GM12875 (cell line): Measurements from ENCODE around the gene ALG6.
"Not testable (repeated sequence)": the region's sequence is repeated elsewhere in the genome, so short reads cannot be mapped to it uniquely, and the experiment has no call there.

Source experiments
- H3K4me3 ChIP-seq: one replicate; pipeline ENCODE4 v1.5.1; 2011; ENCODE audit warnings: low read depth, low read length, control low read depth
- CTCF ChIP-seq: IDR thresholded peaks from 2 replicates; pipeline ENCODE4 v1.5.1; 2011; ENCODE audit warnings: low read depth, mild to moderate bottlenecking, control low read depth, inconsistent platforms, low read length, moderate library complexity, borderline replicate concordance; ENCODE audit not compliant: insufficient read depth

Gene ALG6

GRCh38 chr1:63411066-63411465 lies 43.6 kb downstream of the ALG6 start:
- TF ChIP-seq CTCF, result no peak

DNA sequence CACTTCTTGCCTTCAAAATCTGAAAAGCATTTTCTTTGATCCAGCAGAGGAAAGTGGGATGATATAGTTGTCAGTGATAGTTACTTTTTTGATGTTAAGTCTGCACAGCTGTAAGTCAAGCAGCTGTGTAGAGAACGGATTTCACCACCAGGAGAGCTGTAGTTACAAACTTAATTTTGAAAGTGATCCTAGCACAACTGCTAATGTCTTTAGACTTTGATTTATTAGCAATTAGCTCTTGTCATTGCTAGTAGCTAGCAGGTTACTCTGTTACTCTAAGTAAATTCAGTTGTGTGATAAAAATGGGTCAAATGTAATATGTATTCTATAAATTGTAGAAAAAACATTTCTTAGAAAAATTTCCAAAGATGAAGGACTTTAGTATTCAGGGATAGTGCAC lies 46.0 kb downstream of the ALG6 start:
- H3K4me3 ChIP-seq, result no peak overlapping the region
- TF ChIP-seq CTCF, result no peak

More at GRCh38 chr1:63411066-63411465, 43.6 kb downstream of the ALG6 start:
- H3K4me3 ChIP-seq, result no peak overlapping the region

DNA sequence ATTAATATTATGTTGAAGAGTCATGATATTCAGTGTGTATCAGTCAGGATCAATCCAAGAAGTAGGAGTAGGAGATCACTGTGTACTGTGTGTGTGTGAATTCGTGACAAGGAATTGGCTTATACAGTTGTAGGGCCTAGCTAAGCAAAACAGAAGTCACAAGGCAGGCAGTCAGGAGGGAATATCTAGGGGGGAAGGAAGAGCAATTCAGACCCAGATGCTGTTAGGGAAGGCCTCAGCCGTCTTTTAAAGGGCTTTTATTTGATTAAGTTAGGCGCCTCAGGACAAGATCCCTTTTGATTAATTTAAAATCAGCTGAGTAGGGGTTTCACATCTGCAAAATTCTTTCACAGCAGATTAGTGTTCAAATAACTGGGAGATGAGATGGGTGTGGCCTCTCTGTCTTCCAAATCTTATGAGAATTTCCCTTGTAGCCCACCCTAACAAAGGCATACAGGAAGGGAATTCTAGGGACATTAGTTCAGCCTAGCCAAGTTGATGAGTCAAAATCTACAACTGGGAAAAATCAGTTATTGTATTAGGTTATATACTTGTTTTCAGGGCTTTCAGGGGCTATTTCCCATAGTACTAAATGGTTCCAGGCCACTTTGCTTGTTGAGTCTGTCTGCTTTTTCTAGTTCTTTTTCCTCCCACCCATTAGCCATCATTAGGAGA lies 47.4 kb downstream of the ALG6 start:
- no peak for TF ChIP-seq CTCF
- H3K4me3 ChIP-seq, result no peak overlapping the region

- H3K4me3 ChIP-seq, result no peak overlapping the region
- TF ChIP-seq CTCF, result no peak
Measured at GRCh38 chr1:63418101-63418500, 50.7 kb downstream of the ALG6 start.

DNA sequence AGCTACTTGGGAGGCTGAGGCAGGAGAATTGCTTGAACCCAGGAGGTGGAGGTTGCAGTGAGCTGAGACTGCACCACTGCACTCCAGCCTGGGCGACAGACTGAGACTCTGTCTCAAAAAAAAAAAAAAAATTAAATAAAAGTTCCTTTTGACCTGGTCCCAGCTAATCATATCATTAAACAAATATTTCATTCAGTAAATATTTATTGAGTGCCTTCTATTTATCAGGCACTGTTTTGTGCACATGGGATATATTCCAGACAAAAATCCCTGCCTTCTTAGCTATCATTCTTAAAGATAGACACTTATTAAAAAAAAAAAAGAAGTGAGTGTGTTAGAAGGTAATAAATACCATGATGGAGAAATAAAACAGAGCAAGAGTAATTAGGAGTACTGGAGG lies 53.3 kb downstream of the ALG6 start:
- not testable (repeated sequence) for H3K4me3 ChIP-seq

DNA sequence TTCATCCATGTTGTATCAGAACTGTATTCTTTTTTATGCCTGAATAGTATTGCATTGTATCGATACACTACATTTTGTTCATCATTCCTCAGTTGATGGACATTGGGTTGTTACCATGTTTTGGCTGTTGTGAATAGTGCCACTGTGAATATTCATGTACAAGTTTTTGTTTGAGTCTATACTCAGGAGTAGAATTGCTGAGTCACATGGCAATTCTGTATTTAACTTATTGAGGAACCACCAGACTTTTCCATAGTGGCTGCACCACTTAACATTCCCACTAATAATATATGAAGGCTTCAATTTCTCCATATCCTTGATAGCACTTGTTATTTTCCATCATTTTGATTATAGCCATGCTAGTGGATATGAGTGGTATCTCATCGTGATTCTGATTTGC lies 56.2 kb downstream of the ALG6 start:
- TF ChIP-seq CTCF, result no peak
- H3K4me3 ChIP-seq, result no peak overlapping the region

DNA sequence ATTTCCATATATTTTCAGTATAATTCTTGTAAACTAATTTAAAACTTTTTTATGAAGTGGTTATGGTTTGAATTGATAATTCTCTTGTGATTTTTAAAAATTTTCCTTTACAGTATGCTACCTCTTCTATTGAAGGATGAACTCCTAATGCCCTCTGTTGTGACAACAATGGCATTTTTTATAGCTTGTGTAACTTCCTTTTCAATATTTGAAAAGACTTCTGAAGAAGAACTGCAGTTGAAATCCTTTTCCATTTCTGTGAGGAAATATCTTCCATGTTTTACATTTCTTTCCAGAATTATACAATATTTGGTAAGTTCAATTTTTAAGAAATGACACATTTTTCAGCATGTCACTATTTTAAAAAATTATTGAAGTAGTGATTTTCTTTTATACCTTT lies 61.4 kb downstream of the ALG6 start:
- TF ChIP-seq CTCF, result no peak
- no peak overlapping the region for H3K4me3 ChIP-seq

DNA sequence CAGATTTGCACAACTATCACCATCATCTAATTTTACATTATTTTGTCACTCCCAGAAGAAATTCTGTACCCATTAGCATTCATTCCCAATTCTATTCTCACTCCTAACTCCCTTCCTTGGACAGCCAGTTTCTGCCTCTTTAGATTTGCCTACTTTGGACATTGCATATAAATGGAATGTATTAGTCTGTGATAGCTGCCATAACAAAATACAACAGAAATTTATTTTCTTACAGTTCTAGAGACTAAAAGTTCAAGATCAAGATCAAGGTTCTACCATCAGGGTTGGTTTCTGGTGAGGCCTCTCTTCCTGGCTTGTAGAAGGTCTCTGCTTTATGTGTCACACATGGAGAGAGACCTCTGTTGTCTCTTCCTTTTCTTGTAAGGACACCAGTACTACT lies 61.9 kb downstream of the ALG6 start:
- H3K4me3 ChIP-seq, result no peak overlapping the region
- TF ChIP-seq CTCF, result no peak
